Suppressor macrophage (primary cell): ENCODE results near the gene MRPS15.

Experiments
- DNase-seq, 4 experiments: peaks; one replicate each; pipeline ENCODE4 v3.0.0-alpha.2; 2020 to 2022

MRPS15 gene

DNA sequence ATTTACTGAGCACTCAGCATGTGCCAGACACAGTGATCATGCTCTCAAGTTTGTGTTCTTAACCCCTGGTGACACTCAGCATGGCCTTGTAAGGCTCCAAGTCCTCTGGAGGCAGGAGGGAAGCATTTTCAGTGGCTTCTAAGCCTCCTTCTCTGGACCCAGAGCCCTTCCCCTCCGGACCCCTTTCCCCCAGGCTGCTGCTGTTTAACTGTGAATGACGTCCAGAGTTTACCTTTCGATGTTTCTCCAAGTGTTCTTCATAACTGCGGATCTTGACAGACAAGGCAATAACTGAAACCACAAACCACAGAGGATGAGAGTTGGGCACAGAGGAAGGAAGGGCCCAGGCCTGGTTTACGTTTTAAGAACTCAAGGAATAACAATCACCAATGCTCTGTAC is 6.5 kb downstream of the MRPS15 start:
- peak in 2 of 4 experiments; percentile 29 to 43 for DNase-seq

- no peak for DNase-seq
Observed at GRCh38 chr1:36456391-36456928, 7.7 kb downstream of the MRPS15 start.

DNA sequence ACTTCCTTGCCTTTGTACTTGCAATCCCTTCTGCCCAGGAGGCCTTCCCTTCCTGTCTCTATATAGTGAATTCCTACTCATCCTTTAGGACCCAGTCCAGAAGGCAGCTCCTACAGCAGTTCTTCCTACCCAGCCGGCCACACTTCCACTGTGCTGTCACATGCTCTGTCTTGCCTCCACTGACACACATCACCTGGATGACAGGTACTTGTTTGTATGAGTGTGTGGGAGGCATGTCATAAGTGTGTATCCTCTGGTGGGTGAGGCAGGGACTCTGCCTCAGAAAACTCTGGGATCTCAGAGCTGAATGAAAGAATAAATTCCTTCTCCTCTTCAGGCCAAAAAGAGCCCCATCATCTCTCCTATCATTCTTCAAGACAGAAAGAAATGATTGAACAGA is 8.8 kb downstream of the MRPS15 start:
- DNase-seq = no peak

DNA sequence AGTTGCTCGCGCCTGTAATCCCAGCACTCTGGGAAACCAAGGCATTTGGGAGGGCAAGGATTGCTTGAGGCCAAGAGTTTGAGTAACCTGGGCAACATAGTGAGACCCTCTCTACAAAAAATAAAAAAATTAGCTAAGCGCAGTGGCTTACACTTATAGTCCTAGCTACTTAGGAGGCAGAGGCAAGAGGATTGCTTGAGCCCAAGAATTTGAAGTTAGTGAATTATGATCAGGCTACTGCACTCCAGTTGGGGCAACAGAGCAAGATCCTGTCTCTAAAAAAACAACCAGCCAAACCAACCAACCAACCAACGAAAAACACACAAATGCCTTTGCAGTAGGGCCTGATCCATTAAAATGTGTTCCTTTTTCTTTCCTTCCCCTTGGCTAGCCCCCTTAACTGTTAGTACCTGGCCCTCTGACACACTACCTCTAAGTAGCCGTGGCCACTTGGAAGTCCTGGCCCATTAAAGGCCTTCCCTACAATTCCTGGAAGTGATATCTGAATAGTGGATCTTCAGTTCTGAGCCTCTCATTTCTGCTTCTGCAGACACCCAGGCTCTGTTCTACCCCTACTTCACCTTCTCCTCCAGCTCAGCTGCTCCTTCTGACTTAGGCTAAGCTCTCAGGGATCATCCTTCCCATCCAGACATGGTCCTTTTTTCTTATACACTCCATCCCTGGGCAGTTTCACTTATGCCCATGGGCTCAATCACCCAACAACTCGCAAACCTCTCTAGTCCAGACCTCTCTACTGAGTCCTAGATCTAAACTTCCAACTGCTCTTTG is 10.4 kb downstream of the MRPS15 start:
- DNase-seq = no peak

GRCh38 chr1:36453051-36453450 is 11.1 kb downstream of the MRPS15 start:
- DNase-seq = no peak

- no peak for DNase-seq
Observed at GRCh38 chr1:36450919-36451305, 13.3 kb downstream of the MRPS15 start.

DNA sequence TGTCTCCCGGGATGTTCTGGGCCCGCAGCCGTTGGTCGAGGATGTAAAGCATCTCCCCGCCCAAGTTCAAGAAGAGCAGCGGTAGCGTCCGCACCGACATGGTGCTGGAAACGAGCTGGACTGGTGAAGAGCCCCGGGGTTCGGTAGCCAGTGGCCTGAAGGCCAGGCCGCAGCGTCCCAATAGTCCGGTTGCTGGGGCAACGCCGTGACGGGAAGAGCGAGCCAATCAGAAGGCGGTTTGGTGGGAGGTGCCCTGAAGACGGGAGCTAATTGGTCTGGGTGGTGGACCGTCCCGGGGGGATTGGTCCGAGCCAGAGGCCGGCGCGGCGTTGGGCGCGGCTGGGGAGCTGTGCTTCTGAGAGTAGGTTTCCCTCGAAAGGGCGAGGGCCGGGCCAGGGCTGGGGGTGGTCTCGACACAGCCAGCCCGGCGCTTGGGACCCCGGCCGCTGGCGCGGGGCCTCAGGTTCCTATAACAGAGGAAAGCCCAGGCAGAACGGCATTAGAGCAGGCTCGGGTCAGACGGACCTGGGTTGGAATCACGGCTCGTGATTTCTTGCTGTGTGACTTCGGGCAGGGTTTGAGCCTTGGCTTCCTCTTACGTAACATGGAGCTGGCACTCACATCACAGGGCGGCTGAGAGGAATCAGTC is 13.8 kb downstream of the MRPS15 start, which contains the start of gene OSCP1:
TSS of gene OSCP1 (minus strand) at position 182 of the 649 bp plus-strand sequence. CDS start at position 100, 82 bp downstream.
- peak; percentile 97 to 98 (median 98) for DNase-seq

DNA sequence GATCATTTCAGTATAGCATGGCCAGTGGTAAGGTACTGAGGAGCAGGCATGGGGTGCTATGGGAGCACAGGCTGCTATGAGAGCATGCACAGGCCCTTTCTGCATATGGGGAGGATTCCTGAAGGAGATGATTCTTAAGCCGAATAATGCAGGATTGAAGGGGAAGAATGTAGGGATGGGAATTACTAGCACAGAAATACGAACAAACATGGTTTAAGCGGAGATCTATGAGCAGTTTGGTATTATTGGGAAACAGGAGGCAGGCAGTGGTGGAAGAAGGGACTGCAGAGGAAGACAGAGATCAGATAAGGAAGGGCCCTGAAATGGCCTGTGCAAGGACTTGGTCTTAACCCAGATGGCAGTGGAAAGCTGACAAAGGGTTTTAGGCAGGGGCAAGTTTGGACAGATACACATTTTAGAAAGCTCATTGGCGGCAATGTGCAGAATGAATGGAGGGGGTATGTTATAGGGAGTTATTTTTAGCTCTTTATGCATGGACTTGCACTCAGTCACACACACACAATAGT is 15.6 kb downstream of the MRPS15 start:
- DNase-seq = peak in 1 of 4 experiments; percentile 11

DNA sequence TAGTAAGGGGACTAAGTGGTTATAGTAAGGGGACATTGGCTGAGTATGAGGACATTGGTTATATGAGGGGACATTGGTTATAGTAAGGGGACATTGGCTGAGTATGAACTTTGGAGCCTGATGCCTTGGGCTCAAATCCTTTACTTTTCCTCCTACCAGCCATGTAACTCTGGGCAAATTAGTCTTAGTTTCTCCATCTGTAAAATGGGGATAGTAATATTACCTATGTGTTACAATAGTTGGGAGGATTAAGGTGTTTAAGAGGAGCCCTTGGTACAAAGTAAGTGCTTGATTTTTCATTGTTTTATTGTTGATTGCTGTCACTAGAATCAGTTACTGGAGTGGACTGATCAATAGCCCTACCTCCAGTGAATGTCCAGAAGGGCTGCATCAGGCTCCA is 16.7 kb downstream of the MRPS15 start:
- no peak for DNase-seq

- peak; percentile 39 to 76 (median 65) for DNase-seq
Observed at GRCh38 chr1:36446746-36447145, 17.4 kb downstream of the MRPS15 start.

- peak; percentile 69 to 80 (median 70) for DNase-seq
Observed at GRCh38 chr1:36446271-36446670, 17.9 kb downstream of the MRPS15 start.

- DNase-seq = peak in 1 of 4 experiments; percentile 9
Observed at GRCh38 chr1:36443297-36443696, 20.9 kb downstream of the MRPS15 start.

DNA sequence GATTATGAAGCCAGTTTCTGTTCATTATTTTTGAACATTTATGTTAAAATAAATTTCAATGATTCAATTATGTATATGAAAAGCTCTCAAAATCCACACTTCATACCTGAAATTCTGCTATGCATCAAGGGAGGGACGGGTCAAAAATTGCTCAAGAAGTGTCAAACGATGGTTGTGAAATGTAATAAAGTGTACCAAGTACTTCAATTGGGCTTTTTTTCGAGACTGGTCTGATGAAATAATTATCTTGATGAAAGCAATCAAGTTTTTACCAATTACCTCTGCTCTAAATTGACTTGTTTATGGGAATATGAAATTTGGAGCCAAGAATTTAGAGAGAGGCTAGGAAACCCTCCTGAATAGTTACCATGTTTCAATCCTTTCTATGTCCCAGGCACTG is 21.8 kb downstream of the MRPS15 start:
- DNase-seq = no peak

GRCh38 chr1:36440646-36441045 is 23.5 kb downstream of the MRPS15 start:
- no peak for DNase-seq

- DNase-seq = no peak
Observed at GRCh38 chr1:36440044-36440443, 24.1 kb downstream of the MRPS15 start.

DNA sequence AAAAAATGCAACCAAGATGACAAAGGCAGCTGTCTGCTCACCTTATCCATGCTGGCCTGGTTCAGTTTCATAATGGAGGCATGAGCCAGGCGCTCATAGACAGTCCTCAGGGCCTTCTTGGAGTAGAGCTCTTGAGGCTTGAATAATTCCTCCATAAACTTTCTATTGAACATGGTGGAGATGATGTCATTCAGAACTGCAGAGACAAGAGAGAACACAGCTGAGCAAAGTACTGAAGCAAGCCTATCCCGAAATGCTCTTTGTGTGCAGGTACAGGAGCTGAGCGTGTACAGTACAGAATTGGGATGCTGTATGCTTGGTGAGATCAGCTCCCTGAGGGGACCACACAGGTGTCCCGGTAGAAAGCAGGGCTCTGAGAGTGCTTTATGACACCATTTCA is 25.5 kb downstream of the MRPS15 start:
- no peak for DNase-seq

GRCh38 chr1:36436821-36437220 is 27.4 kb downstream of the MRPS15 start:
- no peak for DNase-seq

DNA sequence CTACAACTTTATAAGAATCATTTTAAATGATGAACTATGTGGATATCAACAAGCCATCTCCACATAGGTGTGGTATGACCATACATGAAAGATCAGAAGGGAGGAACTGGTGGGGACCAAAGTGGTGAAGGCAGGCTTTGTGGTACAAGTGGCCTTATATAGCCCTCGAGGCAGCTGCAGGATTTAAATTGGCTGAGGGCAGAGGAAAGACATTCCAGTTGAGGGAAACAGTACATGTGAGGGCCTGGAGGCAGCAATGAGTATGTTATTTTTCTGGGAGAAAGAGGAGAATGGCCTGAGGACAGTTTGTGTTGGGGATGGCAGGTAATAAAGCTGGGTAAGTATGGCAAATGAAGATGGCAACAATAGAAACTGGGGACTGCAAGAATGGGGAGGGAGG is 31.1 kb downstream of the MRPS15 start:
- no peak for DNase-seq

- no peak for DNase-seq
Observed at GRCh38 chr1:36432616-36433015, 31.6 kb downstream of the MRPS15 start.

DNA sequence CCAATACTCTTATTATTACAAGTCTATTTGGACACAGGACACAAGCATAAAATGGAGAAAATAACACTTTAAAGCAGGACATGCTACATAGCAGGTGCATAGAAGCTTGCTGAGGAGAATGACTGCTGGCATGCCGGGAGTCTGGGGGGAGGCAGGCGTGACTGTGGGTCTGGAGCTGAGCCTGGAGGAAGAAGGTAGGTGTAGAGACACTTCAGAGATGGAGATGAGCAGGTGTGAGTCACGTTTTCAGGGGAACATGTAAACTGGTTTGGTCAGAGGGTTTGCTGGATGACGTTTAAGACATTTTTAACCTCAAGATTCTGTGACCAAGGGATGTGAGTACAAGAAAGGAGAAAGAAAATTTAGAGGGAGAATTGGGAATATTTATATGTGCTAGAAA is 38.4 kb downstream of the MRPS15 start:
- no peak for DNase-seq

- DNase-seq = no peak
Observed at GRCh38 chr1:36421649-36422048, 42.5 kb downstream of the MRPS15 start.

DNA sequence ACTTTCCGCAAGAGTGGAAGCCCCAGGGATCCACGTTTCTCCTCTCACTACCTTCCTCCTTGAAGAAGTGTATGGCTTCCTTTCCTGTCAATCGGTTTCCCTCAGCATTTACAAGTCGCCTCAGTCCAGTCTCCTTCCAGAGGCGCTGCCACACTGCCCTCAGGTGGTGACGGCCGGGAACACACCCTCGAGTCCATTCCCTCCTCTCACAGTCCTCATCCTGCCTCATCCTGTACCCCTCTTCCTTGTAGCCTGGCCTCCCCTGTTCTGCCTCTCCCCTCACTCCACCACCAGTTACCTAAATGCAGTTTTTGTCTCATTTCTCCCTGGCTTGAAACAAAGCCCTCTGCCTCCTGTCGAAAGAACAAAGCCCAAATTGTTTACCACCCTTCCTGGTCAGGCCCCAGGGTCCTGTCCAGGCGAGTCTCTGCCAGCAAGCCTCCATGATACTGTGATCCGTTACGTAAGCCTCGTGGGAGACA is 43.3 kb downstream of the MRPS15 start:
- DNase-seq = peak; percentile 91 to 95 (median 93)

DNA sequence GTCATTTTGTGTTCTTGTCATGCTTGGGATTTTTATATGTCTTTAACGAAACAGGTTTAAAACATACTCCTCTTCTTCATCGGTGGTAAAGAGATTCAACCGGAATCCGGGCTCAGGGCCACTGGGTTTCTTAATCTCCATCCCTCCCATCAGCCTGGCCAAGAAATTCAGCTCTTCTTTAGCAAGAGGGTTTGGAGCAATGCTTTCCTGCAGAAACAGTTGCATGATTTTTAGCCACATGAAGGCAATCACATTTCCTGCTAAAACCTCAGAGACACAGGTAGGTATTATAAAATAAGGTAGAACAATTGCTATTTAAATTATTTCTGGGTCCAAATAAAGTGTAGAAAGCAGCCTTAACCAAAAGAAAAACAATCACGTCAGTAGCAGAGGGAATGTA is 43.8 kb downstream of the MRPS15 start:
- DNase-seq = no peak
